NCI-H526 (cell line): ENCODE results near the gene PAWR.

Experiments used
- DNase-seq, 2 experiments: peaks; one replicate each; lab custom pipeline; 2025; lab: John Stamatoyannopoulos, UW

PAWR gene, protein sequence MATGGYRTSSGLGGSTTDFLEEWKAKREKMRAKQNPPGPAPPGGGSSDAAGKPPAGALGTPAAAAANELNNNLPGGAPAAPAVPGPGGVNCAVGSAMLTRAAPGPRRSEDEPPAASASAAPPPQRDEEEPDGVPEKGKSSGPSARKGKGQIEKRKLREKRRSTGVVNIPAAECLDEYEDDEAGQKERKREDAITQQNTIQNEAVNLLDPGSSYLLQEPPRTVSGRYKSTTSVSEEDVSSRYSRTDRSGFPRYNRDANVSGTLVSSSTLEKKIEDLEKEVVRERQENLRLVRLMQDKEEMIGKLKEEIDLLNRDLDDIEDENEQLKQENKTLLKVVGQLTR

DNA sequence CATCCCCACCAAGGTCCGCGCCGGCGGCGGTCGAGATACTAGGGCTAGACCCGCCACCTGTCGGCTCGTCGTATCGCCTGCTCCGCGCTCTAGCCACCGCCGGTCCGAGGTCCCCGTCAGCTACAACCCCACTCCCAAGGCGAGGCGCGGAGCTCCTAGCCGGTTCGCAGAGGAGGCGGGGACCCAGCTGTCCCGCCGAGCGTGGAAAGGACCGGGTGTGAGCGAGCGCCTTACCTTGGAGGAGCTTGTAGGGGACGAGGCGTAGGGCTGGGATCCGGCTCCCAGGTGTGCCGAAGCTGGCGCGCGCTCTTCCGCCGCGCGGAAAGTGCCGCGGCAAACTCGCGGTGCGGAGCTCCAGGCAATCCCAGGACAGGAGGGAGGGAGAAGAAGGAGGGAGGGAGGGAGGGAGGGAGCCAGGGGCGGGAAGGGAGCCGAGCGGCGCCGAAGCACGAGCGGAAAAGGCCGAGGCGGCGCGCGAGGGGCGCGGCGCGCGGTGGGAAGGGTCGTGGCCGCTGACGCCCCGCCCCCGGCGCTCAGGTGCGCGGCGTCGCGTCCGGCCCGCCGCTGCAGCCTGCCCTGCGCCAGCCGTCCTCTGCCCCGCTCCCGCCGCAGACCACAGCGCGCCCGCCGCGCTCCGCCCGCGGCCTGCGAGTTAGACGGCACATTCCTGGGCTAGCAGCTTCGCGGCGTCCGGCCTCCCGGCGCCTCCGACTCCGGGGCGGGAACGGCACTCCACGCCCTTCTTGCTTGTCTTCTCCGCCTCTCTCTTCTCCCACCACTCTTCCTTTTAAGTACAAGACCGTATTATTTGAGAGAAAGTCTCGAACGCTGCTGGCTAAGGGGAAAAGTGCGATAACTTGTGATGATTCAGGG, at the start of gene PAWR:
Gene PAWR (minus strand): TSS at position 327 of the 873 bp plus-strand sequence. CDS start 720 bp downstream, outside the sequence.
- DNase-seq = peak; percentile 84 to 95

DNA sequence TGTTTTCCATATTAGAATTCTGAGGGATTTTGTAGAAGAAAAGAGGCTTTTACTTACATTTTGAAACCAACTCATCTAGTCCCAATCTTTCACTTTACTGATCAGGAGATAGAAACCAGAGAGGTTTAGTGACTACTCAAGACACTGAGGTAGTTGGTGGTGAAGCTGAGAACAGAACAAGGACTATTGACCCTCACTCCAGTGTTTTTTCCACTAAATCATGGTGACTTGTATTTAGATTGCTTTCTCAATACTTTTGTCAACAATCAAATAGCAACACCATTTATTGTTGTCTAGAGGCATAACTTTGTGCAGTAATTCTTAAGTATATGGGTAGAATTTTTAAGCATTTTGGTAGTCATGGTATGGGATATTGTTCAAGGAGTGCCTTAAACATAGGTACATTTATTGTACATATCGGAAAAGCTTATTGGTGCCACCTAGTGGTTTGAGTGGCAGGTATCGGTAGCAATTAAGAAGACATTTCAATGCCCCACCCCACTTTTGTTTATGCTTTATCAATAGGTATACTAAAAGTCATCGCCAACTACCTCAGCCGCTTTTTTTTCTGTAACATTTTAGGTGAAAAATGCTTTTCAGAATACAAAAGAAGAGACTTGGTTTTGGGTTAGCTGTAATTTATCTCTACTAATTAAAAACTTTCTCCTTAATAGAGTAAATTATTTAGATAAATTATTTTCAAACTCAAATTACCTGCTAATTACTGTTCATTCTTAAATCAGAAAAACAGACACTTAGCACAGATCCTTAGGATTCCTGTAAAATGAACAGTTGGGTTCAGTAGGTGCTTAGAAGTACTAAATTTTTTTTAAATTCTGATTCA, 47.3 kb upstream of the PAWR start:
- DNase-seq = peak; percentile 49 to 73

DNA sequence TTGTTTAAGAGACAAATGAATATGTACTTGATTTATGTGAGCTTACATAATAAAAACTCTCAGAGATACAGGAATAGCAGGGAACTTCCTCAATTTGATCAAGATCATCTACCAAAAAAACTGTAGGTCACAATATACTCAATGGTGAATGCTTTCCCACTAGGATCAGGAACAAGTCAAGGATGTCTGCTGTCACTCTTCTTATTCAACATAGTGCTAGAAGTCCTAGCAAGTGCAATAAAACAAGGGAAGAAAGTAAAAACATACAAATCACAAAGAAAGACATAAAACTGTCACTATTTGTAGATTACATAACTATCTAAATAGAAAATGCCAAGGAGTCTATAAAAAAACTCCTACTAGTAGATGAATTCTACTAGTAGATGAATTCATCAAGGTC, 41.9 kb upstream of the PAWR start:
- DNase-seq = no peak

DNA sequence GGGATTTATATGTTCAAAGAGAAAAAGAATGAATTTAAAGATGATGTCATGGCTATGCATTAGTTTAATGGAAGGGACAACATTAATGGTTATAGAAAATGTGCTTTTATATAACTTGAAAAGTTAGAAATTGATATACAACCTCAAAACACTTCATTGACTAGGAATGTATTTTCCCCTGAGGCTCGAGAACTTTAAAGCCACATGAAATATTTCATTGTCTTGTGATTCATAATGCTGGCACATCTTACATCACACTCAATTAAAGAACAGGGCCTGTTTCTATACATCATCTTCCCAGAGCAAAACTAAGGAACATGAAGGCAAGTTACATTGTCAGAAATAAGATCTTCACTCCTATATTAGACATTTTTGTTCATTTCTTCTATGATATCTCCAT, 35.2 kb upstream of the PAWR start:
- DNase-seq = no peak

DNA sequence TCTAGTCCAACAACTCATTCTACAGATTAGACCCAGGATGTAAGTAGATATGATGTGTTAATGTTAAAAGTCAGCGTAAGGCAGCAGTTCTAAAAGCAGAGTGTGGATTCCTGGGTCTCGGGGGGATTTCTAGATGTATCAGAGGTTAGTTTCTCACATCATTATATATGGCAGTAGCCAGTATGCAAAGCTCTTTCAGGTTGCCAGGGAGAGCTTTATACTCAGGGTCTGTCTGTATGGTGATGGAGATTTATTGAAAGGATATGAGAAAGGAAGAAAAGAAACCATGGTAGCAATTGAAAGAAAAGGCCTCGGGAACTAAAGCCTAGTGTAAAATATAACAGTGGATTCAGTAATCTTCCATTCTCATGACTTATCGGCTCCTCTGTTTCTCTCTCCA, 26.2 kb upstream of the PAWR start:
- peak; percentile 10 to 27 for DNase-seq

DNA sequence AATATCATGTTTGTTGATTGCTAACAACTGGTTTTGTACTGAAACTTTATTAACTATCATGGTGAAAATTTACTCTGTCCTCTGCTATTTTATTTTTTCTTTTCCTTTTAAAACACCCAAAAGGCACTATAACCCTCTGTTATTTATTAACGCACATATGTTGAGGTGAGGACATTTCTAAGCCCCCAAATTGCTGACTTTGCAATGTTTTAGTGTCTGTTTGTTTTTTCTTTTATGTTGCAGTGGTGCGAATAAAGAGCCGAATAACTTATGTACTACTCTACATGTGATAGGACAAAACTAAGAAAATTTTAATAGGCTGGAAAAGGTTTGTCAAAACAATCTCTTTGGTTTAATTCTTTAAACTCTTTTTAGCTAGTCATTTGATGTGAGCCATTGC, 24.5 kb upstream of the PAWR start:
- no peak for DNase-seq

DNA sequence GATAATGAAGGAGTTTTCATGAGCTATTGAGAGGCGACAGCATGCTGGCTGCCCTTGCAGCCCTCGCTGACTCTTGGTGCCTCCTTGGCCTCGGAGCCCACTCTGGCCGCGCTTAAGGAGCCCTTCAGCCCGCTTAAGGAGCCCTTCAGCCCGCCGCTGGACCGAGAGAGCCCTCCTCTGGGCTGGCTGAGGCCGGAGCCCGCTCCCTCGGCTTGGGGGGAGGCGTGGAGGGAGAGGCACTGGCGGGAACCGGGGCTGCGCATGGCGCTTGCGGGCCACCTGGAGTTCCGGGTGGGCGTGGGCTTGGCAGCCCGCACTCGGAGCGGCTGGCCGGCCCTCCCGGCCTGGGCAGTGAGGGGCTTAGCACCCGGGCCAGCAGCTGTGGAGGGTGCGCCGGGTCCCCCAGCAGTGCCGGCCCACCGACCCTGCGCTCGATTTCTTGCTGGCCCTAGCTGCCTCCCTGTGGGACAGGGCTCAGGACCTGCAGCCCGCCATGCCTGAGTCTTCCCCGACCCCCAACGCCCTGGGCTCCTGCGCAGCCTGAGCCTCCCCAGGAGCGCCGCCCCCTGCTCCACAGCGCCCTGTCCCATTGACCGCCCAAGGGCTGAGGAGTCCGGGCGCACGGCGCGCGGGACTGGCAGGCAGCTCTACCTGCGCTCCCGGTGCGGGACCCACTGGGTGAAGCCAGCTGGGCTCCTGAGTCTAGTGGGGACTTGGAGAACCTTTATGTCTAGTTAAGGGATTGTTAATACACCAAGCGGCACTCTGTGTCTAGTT, 20.1 kb upstream of the PAWR start:
- no peak for DNase-seq

DNA sequence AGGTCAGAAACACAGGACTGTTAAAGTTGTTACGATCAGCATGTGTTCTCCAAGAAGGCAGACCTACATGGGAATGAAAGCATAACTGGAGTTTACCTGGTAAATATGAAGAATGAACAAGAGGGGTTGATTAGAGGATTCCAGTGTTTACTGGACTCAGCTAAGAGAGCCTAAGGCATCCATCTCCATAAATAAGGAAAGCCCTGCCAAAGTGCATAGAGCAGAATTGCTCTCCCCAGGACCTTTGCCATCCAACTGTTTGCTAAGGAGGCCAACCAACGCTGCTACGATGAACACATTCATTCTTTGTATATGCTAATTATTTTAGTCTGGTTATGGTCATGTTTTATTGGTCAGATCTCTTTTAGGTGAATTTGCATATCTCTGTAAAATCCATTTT, 17.1 kb upstream of the PAWR start:
- DNase-seq = no peak

DNA sequence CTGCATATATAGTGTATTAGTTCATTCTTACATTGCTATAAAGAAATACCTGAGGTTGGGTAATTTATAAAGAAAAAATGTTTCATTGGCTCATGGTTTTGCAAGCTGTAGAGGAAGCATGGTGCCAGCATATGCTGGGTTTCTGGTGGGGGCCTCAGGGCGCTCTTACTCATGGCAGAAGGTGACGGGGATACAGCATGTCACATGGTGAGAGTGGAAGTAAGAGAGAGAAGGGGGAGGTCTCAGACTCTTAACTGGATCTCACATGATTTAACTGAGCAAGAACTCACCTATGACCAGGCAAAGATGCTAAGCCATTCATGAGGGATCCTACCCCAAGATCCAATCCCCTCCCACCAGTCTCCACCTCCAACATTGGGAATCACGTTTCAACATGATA, 15.9 kb upstream of the PAWR start:
- DNase-seq = no peak

DNA sequence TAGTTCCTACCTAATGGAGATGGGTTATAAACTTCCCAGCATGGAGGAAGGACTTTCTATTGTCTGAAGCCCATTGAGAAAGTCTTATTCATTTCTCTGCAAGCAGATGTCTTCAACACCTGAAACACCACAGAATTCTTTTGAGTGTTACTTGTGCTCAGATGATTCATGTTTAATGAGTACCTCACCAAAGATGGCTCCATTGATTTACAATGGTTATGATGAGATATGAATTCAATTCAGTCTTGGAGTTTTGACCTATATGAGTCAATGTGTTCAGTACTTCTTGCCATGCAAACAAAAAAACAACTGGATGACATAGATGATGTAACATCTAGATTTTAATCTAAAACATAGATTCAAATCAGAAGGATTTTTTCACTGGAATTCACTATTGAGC, 15.4 kb upstream of the PAWR start:
- no peak for DNase-seq

DNA sequence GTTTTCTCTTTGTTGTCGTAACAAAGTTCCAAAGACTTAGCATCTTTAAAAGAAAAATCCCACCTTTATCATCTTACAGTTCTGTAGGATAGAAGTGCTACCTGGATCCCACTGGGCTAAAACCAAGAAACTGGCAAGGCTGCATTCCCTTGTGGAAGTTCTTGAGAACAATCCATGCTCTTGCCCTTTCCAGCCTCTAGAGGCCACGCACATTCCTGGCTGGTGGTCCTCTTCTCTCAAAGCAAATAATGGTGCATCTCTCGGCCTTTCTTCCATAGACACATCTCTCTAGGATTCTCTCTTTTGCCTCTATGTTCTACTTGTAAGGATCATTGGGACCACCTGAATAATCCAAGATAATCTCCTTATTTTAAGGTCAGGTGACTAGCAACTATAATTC, 8.2 kb upstream of the PAWR start:
- no peak for DNase-seq

DNA sequence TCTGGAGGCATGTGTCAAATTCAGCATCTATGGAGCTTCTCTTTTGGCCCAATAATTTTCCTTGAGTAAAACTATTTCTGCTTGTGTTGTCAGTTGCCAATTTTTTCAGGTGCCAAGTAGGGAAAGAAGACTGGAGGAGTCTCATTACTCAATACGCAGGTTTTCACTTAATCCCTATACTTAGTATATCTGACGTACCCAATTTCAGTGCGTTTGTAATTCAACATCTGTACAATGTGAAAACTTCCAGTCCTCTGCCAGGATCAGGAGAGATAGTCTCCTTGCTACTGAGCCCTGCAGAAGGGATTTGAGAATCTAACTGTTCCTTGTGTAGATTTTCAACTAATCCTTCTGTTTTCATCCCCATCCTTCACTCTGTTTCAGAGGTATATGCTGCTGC, 5.7 kb upstream of the PAWR start:
- no peak for DNase-seq

DNA sequence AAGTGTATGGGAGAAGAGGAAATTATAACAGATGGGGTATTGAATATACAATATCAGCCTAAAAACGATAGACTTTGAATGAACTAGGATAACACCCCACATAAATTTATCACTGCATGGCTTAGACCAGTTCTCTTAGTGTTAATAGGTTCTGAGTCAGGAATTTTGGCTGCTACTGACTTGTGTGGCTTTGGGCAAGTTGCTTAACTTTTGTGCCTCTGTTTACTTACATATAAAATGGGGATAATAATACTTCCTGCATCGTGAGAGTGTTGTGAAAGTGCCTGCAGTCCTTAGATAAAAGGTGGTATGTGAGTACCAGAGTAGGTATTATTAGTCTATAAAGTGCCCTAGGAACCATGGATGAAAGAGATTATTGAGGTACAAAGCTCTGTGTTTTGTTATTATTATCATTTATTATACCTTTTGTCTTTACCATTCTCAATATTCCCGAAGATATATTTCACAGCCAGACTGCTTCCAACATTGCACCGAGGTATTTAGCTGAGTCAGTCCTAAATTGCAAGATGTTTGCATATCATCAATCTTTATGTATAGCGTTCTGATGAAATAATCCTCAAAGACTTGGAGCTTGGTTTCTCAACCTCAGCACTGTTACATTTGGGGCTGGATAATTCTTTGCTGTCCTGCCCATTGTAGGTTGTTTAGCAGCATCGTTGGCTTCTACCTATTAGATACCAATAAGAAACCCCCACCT, 2.3 kb upstream of the PAWR start:
- no peak for DNase-seq

DNA sequence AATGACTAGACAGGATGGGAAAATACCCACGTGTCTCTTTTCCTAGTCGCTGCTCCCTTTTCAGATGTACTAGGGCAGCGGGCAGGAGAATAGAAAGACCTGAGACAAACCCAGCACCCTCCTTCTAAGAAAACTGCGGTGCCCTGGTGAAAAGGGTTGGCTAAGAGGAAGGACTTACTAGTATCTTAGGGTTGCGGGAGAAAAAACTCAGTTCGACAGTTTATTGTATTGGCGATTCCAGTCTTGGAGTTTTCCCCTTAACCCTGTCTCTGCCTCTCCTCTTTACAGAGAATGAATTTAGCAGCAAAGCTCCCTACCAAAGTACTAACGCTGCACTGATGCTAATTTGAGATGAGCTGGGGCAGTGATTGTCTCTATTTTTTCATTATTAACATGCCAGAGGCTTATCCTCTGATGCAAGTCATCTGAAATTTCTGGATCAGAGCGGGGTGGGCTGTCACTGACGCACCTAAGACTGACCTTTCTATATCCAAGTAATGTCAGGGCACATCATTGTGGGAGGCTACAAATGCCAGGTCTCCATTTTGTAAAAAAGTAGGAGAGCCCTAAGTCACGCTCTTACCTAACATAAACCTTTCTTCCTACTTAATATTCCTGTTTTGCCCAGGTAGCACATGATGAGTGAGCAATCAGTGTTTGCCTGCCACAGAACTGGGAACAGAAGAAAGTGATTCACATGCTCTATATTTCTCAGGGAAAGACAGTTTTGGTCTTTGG, 916 bp upstream of the PAWR start:
- peak; percentile 47 to 67 for DNase-seq

DNA sequence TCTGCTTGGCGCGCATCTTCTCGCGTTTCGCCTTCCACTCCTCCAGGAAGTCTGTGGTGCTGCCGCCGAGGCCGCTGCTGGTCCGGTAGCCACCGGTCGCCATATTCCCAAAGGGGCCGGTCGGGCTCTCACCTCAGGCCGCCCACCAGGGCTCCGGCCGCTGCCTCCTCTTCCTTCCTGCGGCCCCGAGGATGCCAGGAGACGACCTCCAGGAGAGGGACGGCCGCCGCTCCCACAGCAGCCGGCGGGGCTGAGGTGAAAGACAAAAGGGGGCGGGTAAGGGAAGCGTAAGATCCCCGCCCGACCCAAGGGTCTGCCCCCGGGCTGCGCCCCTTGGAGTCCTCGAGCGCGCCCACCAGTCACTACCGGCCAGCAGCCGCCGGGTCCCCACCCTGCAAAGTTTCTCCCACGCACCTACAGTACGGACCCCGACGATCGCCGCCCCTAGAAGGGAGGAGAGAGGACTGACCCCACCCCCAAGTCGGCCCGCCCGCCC, 574 bp downstream of the PAWR start:
- peak; percentile 62 to 75 for DNase-seq

DNA sequence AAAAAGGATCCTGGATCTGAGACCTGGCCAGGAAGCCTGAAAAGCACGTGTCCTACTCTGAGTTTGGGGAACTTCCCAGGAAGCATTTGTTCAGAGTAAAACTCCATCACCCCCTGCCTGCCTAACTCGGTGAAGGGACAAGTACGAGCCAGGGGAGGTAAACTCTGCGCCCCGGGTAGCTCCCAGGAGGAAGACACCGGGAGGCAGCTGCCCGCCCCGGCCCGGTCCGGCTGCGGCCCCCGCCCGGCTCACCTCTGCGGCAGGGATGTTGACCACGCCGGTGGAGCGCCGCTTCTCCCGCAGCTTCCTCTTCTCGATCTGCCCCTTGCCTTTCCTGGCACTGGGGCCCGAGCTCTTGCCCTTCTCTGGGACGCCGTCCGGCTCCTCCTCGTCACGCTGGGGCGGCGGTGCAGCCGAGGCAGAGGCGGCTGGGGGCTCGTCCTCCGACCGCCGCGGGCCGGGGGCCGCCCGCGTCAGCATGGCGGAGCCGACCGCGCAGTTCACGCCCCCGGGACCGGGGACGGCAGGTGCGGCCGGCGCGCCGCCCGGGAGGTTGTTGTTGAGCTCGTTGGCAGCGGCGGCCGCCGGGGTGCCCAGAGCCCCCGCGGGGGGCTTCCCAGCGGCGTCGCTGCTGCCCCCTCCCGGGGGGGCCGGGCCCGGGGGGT, 1.2 kb downstream of the PAWR start:
- peak; percentile 44 to 75 for DNase-seq

DNA sequence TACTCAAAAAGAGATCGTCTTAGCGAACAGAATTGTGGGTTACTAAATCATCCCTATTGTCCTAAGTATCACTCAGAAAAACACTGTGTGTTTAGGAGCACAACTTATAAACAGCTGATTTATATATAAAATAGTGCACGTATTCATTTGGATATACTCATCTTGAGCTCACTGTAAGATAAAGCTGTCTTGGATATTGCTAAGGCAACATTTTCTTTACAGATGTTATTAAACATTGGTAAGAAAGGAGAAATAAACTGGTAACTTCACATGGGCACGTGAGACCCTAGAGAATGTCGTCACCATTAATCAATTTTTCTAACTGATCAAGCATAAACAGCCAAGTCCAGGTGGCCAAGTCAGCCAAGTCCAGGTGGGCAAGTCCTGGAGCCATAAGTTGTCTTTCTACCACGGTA, 1.7 kb downstream of the PAWR start:
- peak in 1 of 2 experiments; percentile 16 for DNase-seq

DNA sequence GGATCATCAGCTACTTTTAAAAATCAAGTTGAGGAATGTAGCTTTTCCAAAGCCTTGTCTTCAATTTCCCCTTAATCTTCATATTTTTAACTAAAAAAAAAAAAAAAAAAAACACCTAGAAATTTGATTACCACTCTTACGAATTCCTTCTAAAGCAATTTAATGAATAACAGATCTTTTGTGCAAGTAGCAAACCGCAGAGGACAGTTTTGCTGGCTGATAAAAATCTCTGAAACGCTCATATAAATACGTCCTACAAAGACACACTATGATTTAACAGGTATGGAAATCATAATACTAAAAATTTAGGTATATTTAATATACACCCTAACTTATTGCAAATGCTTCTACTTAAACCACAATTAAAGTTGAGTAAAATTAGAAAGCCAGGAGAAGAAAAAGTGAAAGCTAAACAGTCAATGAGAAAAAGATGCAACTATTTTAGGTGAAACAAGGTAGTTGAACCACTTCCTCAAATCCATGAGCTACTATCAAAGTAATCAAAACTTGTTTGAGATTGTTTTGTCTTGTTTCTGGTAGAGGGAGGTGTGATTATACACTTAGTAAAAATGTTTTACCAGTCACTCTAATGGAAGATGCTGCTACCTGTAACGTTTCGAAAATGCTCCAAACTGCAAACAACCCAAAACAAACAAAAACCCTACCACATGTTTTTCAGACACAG, 2.2 kb downstream of the PAWR start:
- peak in 1 of 2 experiments; percentile 2 for DNase-seq
